HCT116 (cell line): Measurements from ENCODE around the gene PRKCA. TPM values are rescaled to one million over a fixed set of nuclear protein-coding genes. Genes with fewer than 3 reads are reported as not detected.

ENCODE experiments used
- ATAC-seq: fragments of 200-7000 bp; cut with Tn5 transposase; 2 replicates; pipeline ENCODE4 v1.9.1; 2020; ENCODE audit warnings: mild to moderate bottlenecking, moderate library complexity
- BruUV-seq: library from RNA; stranded (reverse); fragments of 400-500 nt; replicated peaks from 2 replicates; lab custom pipeline; 2021; lab: Mats Ljungman, UMichigan
- CTCF ChIA-PET: fragments of 300-600 bp; sonication (Branson Sonifier 250); formaldehyde crosslinking; loops from one replicate; lab custom pipeline; 2021; ENCODE audit warnings: antibody characterized with exemption; lab: Charles Lee
- POLR2A ChIA-PET: fragments of 300-600, 350-600 bp; sonication (Branson Sonifier 250); formaldehyde crosslinking; loops from one replicate; lab custom pipeline; 2021; ENCODE audit warnings: antibody characterized with exemption; lab: Charles Lee
- RAD21 ChIA-PET, 2 experiments: fragments of 300-600 bp; sonication (Branson Sonifier 250); formaldehyde crosslinking; loops; one replicate each; lab custom pipeline; 2023; ENCODE audit warnings: low total read pairs in 2 of 2; ENCODE audit not compliant: uncharacterized antibody in 2 of 2, unreplicated experiment in 2 of 2, low non-redundant PET in 1 of 2; lab: Charles Lee
- DNase-seq: peaks from one replicate; pipeline ENCODE4 v3.0.0-alpha.2; 2010; ENCODE audit warnings: low read depth, low spot score
- H2AFZ ChIP-seq: fragments of 200-600 bp; shearing (Covaris generic), sonication (generic); 2 replicates; pipeline ENCODE4 v1.6.1; 2017; ENCODE audit warnings: low read depth, mixed run types, mixed read lengths, antibody characterized with exemption, low read length; ENCODE audit not compliant: poor library complexity, severe bottlenecking
- H3K27ac ChIP-seq: 2 replicates; pipeline ENCODE4 v1.5.1; 2012; ENCODE audit warnings: low read depth, low read length
- H3K27me3 ChIP-seq: fragments of 200-600 bp; sonication (generic); 2 replicates; pipeline ENCODE4 v1.6.1; 2016; ENCODE audit warnings: mixed run types, low read length, mixed read lengths; ENCODE audit not compliant: insufficient read depth
- H3K36me3 ChIP-seq, 2 experiments: fragments of 200-500 bp in 1 of 2; fragments of 200-600 bp in 1 of 2; sonication (Bioruptor generic) in 1 of 2; sonication (generic) in 1 of 2; 2 replicates each; pipeline versions ENCODE4 v1.5.1 to v1.6.1; 2014 to 2016; ENCODE audit warnings: low read length in 2 of 2, inconsistent platforms in 1 of 2, mixed read lengths in 1 of 2, mixed run types in 1 of 2; ENCODE audit not compliant: insufficient read depth in 2 of 2, control insufficient read depth in 1 of 2
- H3K4me1 ChIP-seq, 2 experiments: fragments of 200-600 bp in 1 of 2; sonication (generic) in 1 of 2; 2 replicates each; pipeline versions ENCODE4 v1.5.1 to v1.6.1; 2012 to 2017; ENCODE audit warnings: low read length in 2 of 2, inconsistent platforms in 1 of 2, mild to moderate bottlenecking in 1 of 2, mixed read lengths in 1 of 2, mixed run types in 1 of 2, moderate library complexity in 1 of 2; ENCODE audit not compliant: insufficient read depth in 2 of 2, control insufficient read depth in 1 of 2
- H3K4me2 ChIP-seq: fragments of 200-600 bp; sonication (generic); 2 replicates; pipeline ENCODE4 v1.6.1; 2017; ENCODE audit warnings: mixed run types, low read length, mixed read lengths
- H3K4me3 ChIP-seq, 2 experiments: fragments of 200-600 bp in 1 of 2; sonication (generic) in 1 of 2; replicated peaks in 1 of 2; 2 replicates each; pipeline ENCODE4 v1.5.1; 2011 to 2016; ENCODE audit warnings: low read length in 2 of 2, control low read depth in 1 of 2, low read depth in 1 of 2, mild to moderate bottlenecking in 1 of 2, mixed read lengths in 1 of 2, mixed run types in 1 of 2
- H3K79me2 ChIP-seq: fragments of 200-600 bp; sonication (generic); 2 replicates; pipeline ENCODE4 v1.6.1; 2017; ENCODE audit warnings: mild to moderate bottlenecking, mixed run types, low read length, moderate library complexity, mixed read lengths; ENCODE audit not compliant: insufficient read depth
- H3K9ac ChIP-seq: fragments of 200-600 bp; sonication (generic); 2 replicates; pipeline ENCODE4 v1.6.1; 2016; ENCODE audit warnings: low read length, mixed read lengths
- H3K9me2 ChIP-seq: fragments of 200-600 bp; sonication (generic), shearing (Covaris generic); 2 replicates; pipeline ENCODE4 v1.6.1; 2017; ENCODE audit warnings: mixed run types, mild to moderate bottlenecking, moderate library complexity; ENCODE audit not compliant: insufficient read depth
- H3K9me3 ChIP-seq, 2 experiments: fragments of 200-500 bp in 1 of 2; fragments of 200-600 bp in 1 of 2; sonication (Bioruptor generic) in 1 of 2; sonication (generic) in 1 of 2; 2 replicates each; pipeline ENCODE4 v1.6.1; 2014 to 2017; ENCODE audit warnings: low read length in 2 of 2, mixed read lengths in 2 of 2, inconsistent platforms in 1 of 2, low read depth in 1 of 2, mild to moderate bottlenecking in 1 of 2, mixed run types in 1 of 2, moderate library complexity in 1 of 2; ENCODE audit not compliant: control insufficient read depth in 1 of 2, insufficient read depth in 1 of 2
- H4K20me1 ChIP-seq: fragments of 200-600 bp; sonication (generic), shearing (Covaris generic); 2 replicates; pipeline ENCODE4 v1.6.1; 2017; ENCODE audit warnings: mixed run types, mild to moderate bottlenecking, moderate library complexity; ENCODE audit not compliant: insufficient read depth
- ATF3 ChIP-seq: IDR thresholded peaks from 2 replicates; pipeline ENCODE4 v1.6.1; 2012
- CBX3 ChIP-seq: IDR thresholded peaks from 2 replicates; pipeline ENCODE4 v1.6.1; 2012; ENCODE audit warnings: low read depth
- CTCF ChIP-seq, 3 experiments: fragments of 200-600 bp in 1 of 3; sonication (generic) in 1 of 3; IDR thresholded peaks in 2 of 3; conservative IDR thresholded peaks in 1 of 3; 2 replicates each; pipeline ENCODE4 v1.5.1; 2012 to 2017; ENCODE audit warnings: low read depth in 2 of 3, low read length in 2 of 3, antibody characterized with exemption in 1 of 3, borderline replicate concordance in 1 of 3, control low read depth in 1 of 3, mild to moderate bottlenecking in 1 of 3, mixed read lengths in 1 of 3, mixed run types in 1 of 3, moderate library complexity in 1 of 3; ENCODE audit not compliant: insufficient read depth in 1 of 3
- ELF1 ChIP-seq: IDR thresholded peaks from 2 replicates; pipeline ENCODE4 v1.6.1; 2012; ENCODE audit warnings: low read depth, borderline replicate concordance
- EZH2phosphoT487 ChIP-seq: fragments of 200-600 bp; IDR thresholded peaks from 2 replicates; pipeline ENCODE4 v1.6.1; 2018; ENCODE audit warnings: antibody characterized with exemption, borderline replicate concordance
- FOSL1 ChIP-seq: IDR thresholded peaks from 2 replicates; pipeline ENCODE4 v1.6.1; 2012; ENCODE audit warnings: low read depth
- JUND ChIP-seq: IDR thresholded peaks from 2 replicates; pipeline ENCODE4 v1.6.1; 2012
- POLR2A ChIP-seq: IDR thresholded peaks from 2 replicates; pipeline ENCODE4 v1.7.0; 2011; ENCODE audit warnings: borderline replicate concordance; ENCODE audit not compliant: insufficient read depth, insufficient read length; ENCODE audit errors: extremely low read depth
- POLR2AphosphoS5 ChIP-seq: IDR thresholded peaks from 2 replicates; pipeline ENCODE4 v1.6.1; 2011; ENCODE audit warnings: mild to moderate bottlenecking, low read depth, low read length, moderate library complexity
- RAD21 ChIP-seq: IDR thresholded peaks from 2 replicates; pipeline ENCODE4 v1.6.1; 2012; ENCODE audit warnings: low read depth, mild to moderate bottlenecking
- SIN3A ChIP-seq: IDR thresholded peaks from 2 replicates; pipeline ENCODE4 v1.6.1; 2012; ENCODE audit warnings: low read depth
- SP1 ChIP-seq: IDR thresholded peaks from 2 replicates; pipeline ENCODE4 v1.6.1; 2012; ENCODE audit warnings: low read depth
- SRF ChIP-seq: IDR thresholded peaks from 2 replicates; pipeline ENCODE4 v1.6.1; 2012; ENCODE audit warnings: low read depth
- TCF7L2 ChIP-seq: IDR thresholded peaks from 2 replicates; pipeline ENCODE4 v1.7.0; 2011; ENCODE audit warnings: borderline replicate concordance, inconsistent platforms; ENCODE audit not compliant: insufficient read depth, insufficient read length; ENCODE audit errors: extremely low read depth
- ZFX ChIP-seq: fragments of 450-650 bp; IDR thresholded peaks from 2 replicates; pipeline ENCODE4 v1.6.1; 2017
- intact Hi-C: fragments of 100-400 bp; cut with micrococcal nuclease; formaldehyde crosslinking; loops from 2 replicates; pipeline ENCODE4 v1.10.0; 2022
- total RNA-seq: library from RNA; stranded (reverse); gene quantifications from one replicate; pipeline ENCODE4 v1.2.1, GENCODE V29; 2021; ENCODE audit not compliant: unreplicated experiment
- TF ChIP-seq, protein P1 (sequence below): IDR thresholded peaks from 2 replicates; pipeline ENCODE4 v1.6.1; 2012
- TF ChIP-seq, protein P2 (sequence below): IDR thresholded peaks from 2 replicates; pipeline ENCODE4 v1.6.1; 2012; ENCODE audit warnings: low read depth
- TF ChIP-seq, protein P3 (sequence below): IDR thresholded peaks from 2 replicates; pipeline ENCODE4 v1.6.1; 2011; ENCODE audit warnings: mild to moderate bottlenecking, low read length, moderate library complexity; ENCODE audit not compliant: insufficient replicate concordance; ENCODE audit errors: extremely low read depth

The PRKCA gene
- total RNA-seq, 1 experiment from 2014 or later, result 18.8 TPM

DNA sequence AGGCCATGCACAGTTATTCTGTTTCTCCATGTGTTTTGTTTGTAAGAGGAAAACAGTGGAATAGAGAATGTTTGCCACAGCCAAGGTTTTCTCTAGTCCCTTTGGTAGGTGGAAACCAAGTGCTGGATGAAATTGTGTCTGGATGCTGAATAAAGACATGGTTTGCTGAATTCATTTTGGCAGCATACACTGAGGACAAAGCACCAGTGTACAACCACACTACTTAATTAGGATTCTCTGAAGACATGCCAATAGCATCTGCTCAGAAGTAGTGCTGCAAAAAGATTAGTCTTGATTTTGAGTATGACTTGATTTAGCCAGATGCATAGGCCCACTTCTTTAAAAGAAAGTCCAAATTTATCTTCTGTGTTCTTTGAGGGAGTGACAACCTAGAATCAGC is 302.0 kb downstream of the PRKCA start:
- no peak overlapping the region for H3K9ac ChIP-seq
- no peaks in the 10 kb centered on the region; the same call in 1 of the 2 replicates for H3K9me2 ChIP-seq
- H3K79me2 ChIP-seq, result no peaks in the 10 kb centered on the region
- H3K4me1 ChIP-seq, result no peaks in the 10 kb centered on the region
- ATAC-seq, result no peak
- H3K27ac ChIP-seq, result no peak overlapping the region
- H3K9me3 ChIP-seq, result no peaks in the 10 kb centered on the region
- no peaks in the 10 kb centered on the region for H3K27me3 ChIP-seq
- no peaks in the 10 kb centered on the region for H4K20me1 ChIP-seq
- no peak for TF ChIP-seq SIN3A
- no peak for TF ChIP-seq CBX3
- no peak for TF ChIP-seq POLR2AphosphoS5
- TF ChIP-seq SP1, result no peak
- TF ChIP-seq, protein P1, sequence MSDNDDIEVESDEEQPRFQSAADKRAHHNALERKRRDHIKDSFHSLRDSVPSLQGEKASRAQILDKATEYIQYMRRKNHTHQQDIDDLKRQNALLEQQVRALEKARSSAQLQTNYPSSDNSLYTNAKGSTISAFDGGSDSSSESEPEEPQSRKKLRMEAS, result no peak
- no peak for TF ChIP-seq EZH2phosphoT487
- no peak for TF ChIP-seq ATF3
- TF ChIP-seq POLR2A, result no peak
- no peak for TF ChIP-seq JUND
- TF ChIP-seq FOSL1, result no peak
- TF ChIP-seq SRF, result no peak
- no peak for TF ChIP-seq RAD21
- no peak for TF ChIP-seq CTCF (IDR thresholded peaks at IDR 0.05 in 2 of 3, conservative IDR thresholded peaks at IDR 0.05 in 1 of 3; ENCODE audit: borderline replicate concordance in 1 of 3, insufficient read depth in 1 of 3, low read depth in 2 of 3, low read length in 2 of 3)
- TF ChIP-seq, protein P2, sequence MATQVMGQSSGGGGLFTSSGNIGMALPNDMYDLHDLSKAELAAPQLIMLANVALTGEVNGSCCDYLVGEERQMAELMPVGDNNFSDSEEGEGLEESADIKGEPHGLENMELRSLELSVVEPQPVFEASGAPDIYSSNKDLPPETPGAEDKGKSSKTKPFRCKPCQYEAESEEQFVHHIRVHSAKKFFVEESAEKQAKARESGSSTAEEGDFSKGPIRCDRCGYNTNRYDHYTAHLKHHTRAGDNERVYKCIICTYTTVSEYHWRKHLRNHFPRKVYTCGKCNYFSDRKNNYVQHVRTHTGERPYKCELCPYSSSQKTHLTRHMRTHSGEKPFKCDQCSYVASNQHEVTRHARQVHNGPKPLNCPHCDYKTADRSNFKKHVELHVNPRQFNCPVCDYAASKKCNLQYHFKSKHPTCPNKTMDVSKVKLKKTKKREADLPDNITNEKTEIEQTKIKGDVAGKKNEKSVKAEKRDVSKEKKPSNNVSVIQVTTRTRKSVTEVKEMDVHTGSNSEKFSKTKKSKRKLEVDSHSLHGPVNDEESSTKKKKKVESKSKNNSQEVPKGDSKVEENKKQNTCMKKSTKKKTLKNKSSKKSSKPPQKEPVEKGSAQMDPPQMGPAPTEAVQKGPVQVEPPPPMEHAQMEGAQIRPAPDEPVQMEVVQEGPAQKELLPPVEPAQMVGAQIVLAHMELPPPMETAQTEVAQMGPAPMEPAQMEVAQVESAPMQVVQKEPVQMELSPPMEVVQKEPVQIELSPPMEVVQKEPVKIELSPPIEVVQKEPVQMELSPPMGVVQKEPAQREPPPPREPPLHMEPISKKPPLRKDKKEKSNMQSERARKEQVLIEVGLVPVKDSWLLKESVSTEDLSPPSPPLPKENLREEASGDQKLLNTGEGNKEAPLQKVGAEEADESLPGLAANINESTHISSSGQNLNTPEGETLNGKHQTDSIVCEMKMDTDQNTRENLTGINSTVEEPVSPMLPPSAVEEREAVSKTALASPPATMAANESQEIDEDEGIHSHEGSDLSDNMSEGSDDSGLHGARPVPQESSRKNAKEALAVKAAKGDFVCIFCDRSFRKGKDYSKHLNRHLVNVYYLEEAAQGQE, result no peak
- no peak for TF ChIP-seq TCF7L2
- TF ChIP-seq, protein P3, sequence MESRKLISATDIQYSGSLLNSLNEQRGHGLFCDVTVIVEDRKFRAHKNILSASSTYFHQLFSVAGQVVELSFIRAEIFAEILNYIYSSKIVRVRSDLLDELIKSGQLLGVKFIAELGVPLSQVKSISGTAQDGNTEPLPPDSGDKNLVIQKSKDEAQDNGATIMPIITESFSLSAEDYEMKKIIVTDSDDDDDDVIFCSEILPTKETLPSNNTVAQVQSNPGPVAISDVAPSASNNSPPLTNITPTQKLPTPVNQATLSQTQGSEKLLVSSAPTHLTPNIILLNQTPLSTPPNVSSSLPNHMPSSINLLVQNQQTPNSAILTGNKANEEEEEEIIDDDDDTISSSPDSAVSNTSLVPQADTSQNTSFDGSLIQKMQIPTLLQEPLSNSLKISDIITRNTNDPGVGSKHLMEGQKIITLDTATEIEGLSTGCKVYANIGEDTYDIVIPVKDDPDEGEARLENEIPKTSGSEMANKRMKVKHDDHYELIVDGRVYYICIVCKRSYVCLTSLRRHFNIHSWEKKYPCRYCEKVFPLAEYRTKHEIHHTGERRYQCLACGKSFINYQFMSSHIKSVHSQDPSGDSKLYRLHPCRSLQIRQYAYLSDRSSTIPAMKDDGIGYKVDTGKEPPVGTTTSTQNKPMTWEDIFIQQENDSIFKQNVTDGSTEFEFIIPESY, result no peak
- no peak for TF ChIP-seq ZFX
- no peak for TF ChIP-seq ELF1
- intact Hi-C loops, result no loop called here
- H3K36me3 ChIP-seq, result no peaks in the 10 kb centered on the region
- BruUV-seq, result no TSS peak
- ChIA-PET POLR2A (no interaction called here), CTCF (no interaction called here), RAD21 (no interaction called here)
- no peak overlapping the region for H3K4me2 ChIP-seq
- no peak overlapping the region for H3K4me3 ChIP-seq
- DNase-seq, result no peak
- no peak overlapping the region for H2AFZ ChIP-seq
